Effector memory CD4-positive, alpha-beta T cell (primary cell): ENCODE data around the gene DES.

Experiments
- DNase-seq, 3 donors: peaks; one replicate each; pipeline ENCODE4 v3.0.0-alpha.2; 2020
- H3K27ac ChIP-seq: 2 replicates; pipeline ENCODE4 v1.7.0; 2013; ENCODE audit warnings: mild to moderate bottlenecking, low read length, moderate library complexity; ENCODE audit not compliant: insufficient read depth, poor library complexity, severe bottlenecking
- H3K27me3 ChIP-seq: replicated peaks from 2 replicates; pipeline ENCODE4 v1.7.0; 2013; ENCODE audit warnings: mild to moderate bottlenecking, low read length; ENCODE audit not compliant: insufficient read depth, control insufficient read depth, poor library complexity, severe bottlenecking
- H3K36me3 ChIP-seq: 2 replicates; pipeline ENCODE4 v1.7.0; 2013; ENCODE audit warnings: mild to moderate bottlenecking, low read length, moderate library complexity; ENCODE audit not compliant: control insufficient read depth, insufficient read depth
- H3K4me1 ChIP-seq: 2 replicates; pipeline ENCODE4 v1.7.0; 2013; ENCODE audit warnings: low read length, mild to moderate bottlenecking; ENCODE audit not compliant: control insufficient read depth, insufficient read depth, poor library complexity, severe bottlenecking
- H3K4me3 ChIP-seq: 2 replicates; pipeline ENCODE4 v1.7.0; 2013; ENCODE audit warnings: low read length, low read depth, mild to moderate bottlenecking; ENCODE audit not compliant: insufficient read depth, poor library complexity, severe bottlenecking
- H3K9me3 ChIP-seq: 2 replicates; pipeline ENCODE4 v1.7.0; 2013; ENCODE audit warnings: mild to moderate bottlenecking, low read length, moderate library complexity; ENCODE audit not compliant: control insufficient read depth

The DES gene

DNA sequence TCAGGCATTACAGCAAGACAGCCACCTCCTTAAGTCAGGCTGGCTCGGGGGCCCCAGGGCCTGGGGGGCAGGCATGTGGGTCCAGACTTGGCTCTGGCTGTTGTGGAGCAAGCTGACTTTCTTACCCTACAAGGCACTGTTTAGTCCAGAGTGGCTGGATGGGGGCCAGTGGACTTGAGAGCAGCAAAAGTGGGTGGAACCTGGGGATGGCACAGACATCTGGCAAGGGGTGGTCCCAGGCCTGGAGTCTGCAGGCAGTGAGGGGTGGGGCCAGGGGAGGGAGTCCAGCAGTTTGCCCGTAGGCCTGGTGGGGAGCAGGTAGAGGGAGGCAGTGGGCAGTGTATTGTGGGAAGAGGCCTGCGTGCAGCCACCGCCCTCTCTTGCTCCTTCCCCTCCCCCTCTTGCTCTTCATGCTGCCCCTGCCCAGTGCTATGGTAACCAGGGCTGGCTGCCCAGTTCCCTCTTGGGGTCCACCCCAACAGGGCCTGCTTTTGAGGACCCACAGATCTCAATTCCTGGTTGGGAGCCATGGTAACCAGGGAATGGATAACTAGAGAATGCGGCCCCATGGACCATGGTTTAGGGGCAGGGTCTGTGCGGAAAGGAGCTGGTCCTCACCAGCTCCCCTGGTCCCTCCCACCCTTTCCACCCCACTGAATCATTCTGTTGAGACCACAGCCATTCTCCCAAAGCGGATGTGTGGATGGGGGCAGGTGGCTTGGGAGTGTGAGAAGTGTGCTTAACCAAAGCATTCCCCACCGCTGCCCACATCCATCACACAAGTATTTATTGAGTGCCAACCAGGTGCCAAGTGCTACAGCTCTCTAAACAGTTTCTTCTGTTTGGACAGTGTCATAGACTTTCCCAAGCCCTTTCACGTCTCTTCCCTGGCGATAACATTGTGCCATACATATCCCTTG lies 35.8 kb downstream of the DES start:
- Histone ChIP-seq H3K36me3 (no peaks in the 10 kb centered on the region), H3K27ac (no peak overlapping the region), H3K4me1 (no peaks in the 10 kb centered on the region), H3K4me3 (no peak overlapping the region), H3K27me3 (peaks cover 4% of the 10 kb centered on the region), H3K9me3 (no peaks in the 10 kb centered on the region)
- no peak for DNase-seq

DNA sequence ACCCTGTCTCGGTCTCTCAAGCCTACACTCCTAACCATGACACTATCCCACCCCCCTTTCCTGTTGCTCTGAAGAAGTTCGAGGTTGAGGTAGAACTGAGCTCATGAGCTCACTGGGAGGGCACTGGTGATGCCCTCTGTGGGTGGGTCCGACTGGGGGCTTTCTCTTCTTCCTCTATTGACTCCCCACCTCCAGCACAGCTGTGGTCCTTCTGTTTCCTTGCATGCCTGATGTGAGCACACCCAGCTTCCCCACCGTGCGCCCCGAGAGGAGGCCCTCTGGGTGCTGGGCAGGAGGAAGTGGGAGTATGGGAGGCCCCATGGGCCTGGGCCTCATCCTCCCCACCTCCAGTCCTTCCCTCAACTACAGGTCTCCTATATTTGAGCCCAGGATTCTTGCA lies 37.4 kb downstream of the DES start:
- no peak for DNase-seq
- no peak overlapping the region for H3K4me3 ChIP-seq
- no peaks in the 10 kb centered on the region for H3K36me3 ChIP-seq
- H3K9me3 ChIP-seq: no peaks in the 10 kb centered on the region
- H3K4me1 ChIP-seq: no peaks in the 10 kb centered on the region
- H3K27ac ChIP-seq: no peak overlapping the region
- H3K27me3 ChIP-seq: no peaks in the 10 kb centered on the region

GRCh38 chr2:219457784-219458369 lies 39.7 kb downstream of the DES start:
- Histone ChIP-seq H3K4me1 (no peaks in the 10 kb centered on the region), H3K36me3 (no peaks in the 10 kb centered on the region), H3K4me3 (no peak overlapping the region), H3K9me3 (no peaks in the 10 kb centered on the region), H3K27me3 (no peaks in the 10 kb centered on the region), H3K27ac (no peak overlapping the region)
- no peak for DNase-seq

DNA sequence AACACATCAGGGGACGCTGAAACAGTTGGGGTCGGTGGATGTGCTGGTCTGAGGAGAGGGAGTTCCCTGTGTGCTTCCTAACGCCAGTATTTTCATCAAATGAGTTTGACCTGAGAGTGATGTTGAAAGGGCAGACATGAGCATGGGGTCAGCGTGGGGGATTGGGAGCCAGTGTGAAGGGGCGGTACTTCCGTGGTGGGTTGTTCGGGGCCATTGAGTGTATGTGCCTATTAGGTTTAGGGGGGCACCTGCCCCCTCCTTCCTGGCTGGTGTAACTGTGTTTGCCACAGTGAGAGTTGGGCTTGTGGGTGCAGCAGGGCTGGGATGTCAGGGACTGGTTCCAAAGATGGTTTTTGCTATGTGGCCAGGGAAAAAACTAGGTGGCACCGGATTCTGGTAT lies 40.8 kb downstream of the DES start:
- H3K36me3 ChIP-seq: no peaks in the 10 kb centered on the region
- no peak overlapping the region for H3K27ac ChIP-seq
- DNase-seq: no peak
- H3K4me3 ChIP-seq: no peak overlapping the region
- H3K4me1 ChIP-seq: no peaks in the 10 kb centered on the region
- H3K9me3 ChIP-seq: no peaks in the 10 kb centered on the region
- no peaks in the 10 kb centered on the region for H3K27me3 ChIP-seq

DNA sequence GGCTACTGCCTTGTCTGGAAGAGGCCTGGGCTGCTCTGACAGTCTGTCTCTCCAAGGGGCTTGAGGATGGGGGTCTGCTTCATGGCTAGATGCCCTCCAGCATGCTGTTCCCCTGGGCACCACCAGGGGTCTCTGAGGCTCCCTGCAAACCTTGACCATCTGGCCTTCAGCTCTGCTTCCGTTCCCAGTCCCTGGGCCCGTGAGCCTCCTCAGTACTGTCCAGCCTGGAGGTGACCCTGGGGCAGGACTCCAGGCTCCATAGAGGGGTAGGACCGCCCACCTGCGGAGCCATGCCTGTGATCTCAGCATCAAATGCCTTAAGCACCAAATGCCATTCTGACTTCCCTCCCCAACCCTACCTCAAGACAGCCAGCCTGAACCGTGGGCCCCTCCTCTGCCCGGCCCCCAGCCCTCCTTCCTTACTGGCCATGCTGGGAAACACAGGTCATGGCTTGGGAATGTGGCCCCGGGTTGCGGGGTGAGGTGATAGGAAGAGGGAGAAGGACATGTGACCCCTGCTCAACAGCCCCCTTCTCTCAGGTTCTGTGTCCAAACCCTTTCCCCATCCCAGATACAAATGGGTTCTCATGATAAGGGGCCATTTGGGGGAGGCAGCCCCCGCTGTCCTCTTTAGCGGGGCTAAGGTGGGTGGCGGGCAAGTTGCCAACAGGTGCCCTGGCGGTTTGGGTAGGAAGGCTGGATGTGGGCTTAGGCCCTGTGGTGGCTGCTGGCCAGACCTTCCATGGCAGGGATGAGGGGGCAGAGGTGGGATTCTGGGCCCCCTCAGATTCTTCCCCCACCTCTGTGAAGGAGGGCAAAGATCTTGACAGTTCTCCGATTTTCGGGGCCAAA lies 41.5 kb downstream of the DES start:
- Histone ChIP-seq H3K27me3 (no peaks in the 10 kb centered on the region), H3K9me3 (no peaks in the 10 kb centered on the region), H3K27ac (no peak overlapping the region), H3K36me3 (no peaks in the 10 kb centered on the region), H3K4me3 (no peak overlapping the region), H3K4me1 (no peaks in the 10 kb centered on the region)
- no peak for DNase-seq

GRCh38 chr2:219460424-219460926 lies 42.3 kb downstream of the DES start:
- H3K27me3 ChIP-seq: no peaks in the 10 kb centered on the region
- H3K27ac ChIP-seq: no peak overlapping the region
- no peak for DNase-seq
- H3K4me1 ChIP-seq: no peaks in the 10 kb centered on the region
- no peaks in the 10 kb centered on the region for H3K9me3 ChIP-seq
- H3K4me3 ChIP-seq: no peak overlapping the region
- H3K36me3 ChIP-seq: no peaks in the 10 kb centered on the region

- DNase-seq: no peak
- Histone ChIP-seq H3K36me3 (no peaks in the 10 kb centered on the region), H3K4me3 (no peak overlapping the region)
Measured at GRCh38 chr2:219461047-219461514, 42.9 kb downstream of the DES start.

GRCh38 chr2:219461669-219462068 lies 43.5 kb downstream of the DES start:
- H3K4me1 ChIP-seq: no peaks in the 10 kb centered on the region
- DNase-seq: no peak
- H3K4me3 ChIP-seq: no peak overlapping the region
- H3K27ac ChIP-seq: no peak overlapping the region
- no peaks in the 10 kb centered on the region for H3K36me3 ChIP-seq
- H3K27me3 ChIP-seq: no peaks in the 10 kb centered on the region
- no peaks in the 10 kb centered on the region for H3K9me3 ChIP-seq

More at GRCh38 chr2:219461047-219461514, 42.9 kb downstream of the DES start:
- Histone ChIP-seq H3K27me3 (no peaks in the 10 kb centered on the region), H3K9me3 (no peaks in the 10 kb centered on the region), H3K4me1 (no peaks in the 10 kb centered on the region), H3K27ac (no peak overlapping the region)

DNA sequence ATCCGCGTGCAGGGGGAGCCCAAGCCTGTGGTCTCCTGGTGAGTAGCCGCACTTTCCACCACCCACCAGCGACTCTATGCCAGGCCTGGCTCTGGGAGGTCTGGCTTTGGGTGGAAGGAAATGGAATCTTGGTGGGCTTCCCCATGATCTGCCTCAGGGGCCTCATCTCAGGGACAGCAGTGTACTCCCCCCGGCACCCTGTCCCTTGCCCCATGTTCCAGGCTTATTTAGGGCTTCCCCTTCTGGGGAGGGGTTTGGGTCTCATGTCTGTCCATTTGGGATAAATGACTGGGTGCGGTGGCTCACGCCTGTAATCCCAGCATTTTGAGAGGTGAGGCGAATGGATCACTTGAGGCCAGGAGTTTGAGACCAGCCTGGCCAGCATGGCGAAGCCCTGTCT lies 44.2 kb downstream of the DES start:
- no peaks in the 10 kb centered on the region for H3K9me3 ChIP-seq
- no peak overlapping the region for H3K27ac ChIP-seq
- H3K4me1 ChIP-seq: no peaks in the 10 kb centered on the region
- no peaks in the 10 kb centered on the region for H3K36me3 ChIP-seq
- H3K4me3 ChIP-seq: no peak overlapping the region
- no peaks in the 10 kb centered on the region for H3K27me3 ChIP-seq
- no peak for DNase-seq
